Fibroblast of lung (primary cell): Measurements from ENCODE around the gene SENP7. TPM values are rescaled to one million over a fixed set of nuclear protein-coding genes. Genes with fewer than 3 reads are reported as not detected.

Experiments used
- DNase-seq, 2 donors: peaks; one replicate each; pipeline versions ENCODE4 v3.0.0 to v3.0.0-alpha.2; 2010; ENCODE audit warnings: low read depth in 2 of 2
- H2AFZ ChIP-seq: 2 replicates; pipeline ENCODE4 v1.5.1; 2012; ENCODE audit warnings: low read length, control low read depth, inconsistent platforms
- H3K27ac ChIP-seq: 2 replicates; pipeline ENCODE4 v1.5.1; 2011; ENCODE audit warnings: low read length, control low read depth; ENCODE audit not compliant: insufficient read depth
- H3K27me3 ChIP-seq: 2 replicates; pipeline ENCODE4 v1.5.1; 2011; ENCODE audit warnings: mild to moderate bottlenecking, low read length; ENCODE audit not compliant: control insufficient read depth, insufficient read depth
- H3K36me3 ChIP-seq: 2 replicates; pipeline ENCODE4 v1.5.1; 2011; ENCODE audit warnings: low read length; ENCODE audit not compliant: control insufficient read depth, insufficient read depth
- H3K4me1 ChIP-seq: 2 replicates; pipeline ENCODE4 v1.5.1; 2011; ENCODE audit warnings: low read length; ENCODE audit not compliant: control insufficient read depth, insufficient read depth; ENCODE audit errors: extremely low read depth
- H3K4me2 ChIP-seq: 2 replicates; pipeline ENCODE4 v1.5.1; 2011; ENCODE audit warnings: low read length, control low read depth; ENCODE audit not compliant: insufficient read depth; ENCODE audit errors: extremely low read depth
- H3K4me3 ChIP-seq, 4 experiments: fragments of 200-600 bp in 1 of 4; sonication (generic) in 1 of 4; replicated peaks in 1 of 4; 2 replicates each; pipeline ENCODE4 v1.5.1; 2011 to 2016; ENCODE audit warnings: low read length in 4 of 4, low read depth in 3 of 4, mild to moderate bottlenecking in 3 of 4, control low read depth in 2 of 4, inconsistent platforms in 1 of 4, mixed read lengths in 1 of 4; ENCODE audit not compliant: insufficient read depth in 1 of 4; ENCODE audit errors: control extremely low read depth in 1 of 4
- H3K79me2 ChIP-seq: 2 replicates; pipeline ENCODE4 v1.5.1; 2012; ENCODE audit warnings: mild to moderate bottlenecking, low read length, inconsistent platforms; ENCODE audit not compliant: control insufficient read depth, insufficient read depth
- H3K9ac ChIP-seq: 2 replicates; pipeline ENCODE4 v1.5.1; 2011; ENCODE audit warnings: mild to moderate bottlenecking, low read length, control low read depth; ENCODE audit not compliant: insufficient read depth
- H3K9me3 ChIP-seq: 2 replicates; pipeline ENCODE4 v1.5.1; 2012; ENCODE audit warnings: low read depth, low read length; ENCODE audit not compliant: control insufficient read depth, insufficient read depth
- H4K20me1 ChIP-seq: 2 replicates; pipeline ENCODE4 v1.5.1; 2011; ENCODE audit warnings: low read length; ENCODE audit not compliant: control insufficient read depth, insufficient read depth; ENCODE audit errors: extremely low read depth
- EZH2 ChIP-seq: IDR thresholded peaks from 2 replicates; pipeline ENCODE4 v1.5.1; 2012; ENCODE audit warnings: low read length, control low read depth, mild to moderate bottlenecking; ENCODE audit errors: missing control alignments
- polyA plus RNA-seq, 2 donors: library from polyadenylated mRNA; depleted of rRNA in 1 of 2; stranded (reverse) in 1 of 2; unstranded in 1 of 2; fragments of >200 nt; gene quantifications; 2 replicates each; pipeline ENCODE4 v1.2.1, GENCODE V29; 2011 to 2012; ENCODE audit warnings: missing spikeins in 1 of 2
- total RNA-seq: library from RNA; depleted of rRNA; stranded (reverse); fragments of >200 nt; gene quantifications from 2 replicates; pipeline ENCODE4 v1.2.1, GENCODE V29; 2014
- TF ChIP-seq, protein P1 (sequence below), 2 donors: IDR thresholded peaks in 1 of 2; conservative IDR thresholded peaks in 1 of 2; 1 replicate in 1 of 2; 2 replicates in 1 of 2; pipeline ENCODE4 v1.5.1; 2011 to 2012; ENCODE audit warnings: low read length in 2 of 2, control low read depth in 1 of 2, inconsistent platforms in 1 of 2, low read depth in 1 of 2, mild to moderate bottlenecking in 1 of 2

Gene SENP7
- total and polyA plus RNA-seq, 2 donors (not counting 1 experiment from before 2014, with no cell fraction given) = 7.2 to 16.5 TPM

DNA sequence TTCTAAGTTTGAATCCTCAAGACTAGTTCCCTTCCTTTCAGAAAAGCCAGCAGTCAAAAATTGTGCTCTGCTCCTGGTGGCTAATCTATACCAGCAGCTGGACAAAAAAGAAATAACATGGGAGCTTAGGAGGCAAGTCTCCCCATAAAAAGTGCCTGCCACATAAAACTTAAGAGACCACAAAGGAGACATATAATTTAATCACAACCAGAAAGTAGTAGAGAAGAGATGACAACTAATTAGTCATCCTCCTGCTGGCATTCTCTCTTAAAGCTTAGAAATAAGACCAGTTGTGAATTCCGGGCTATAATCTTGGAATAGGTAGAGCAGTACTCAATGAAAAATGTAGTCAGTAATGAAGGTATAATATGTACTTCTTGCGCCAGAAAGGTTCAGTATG is 172.4 kb downstream of the SENP7 start:
- H3K27ac ChIP-seq = no peak overlapping the region
- no peak overlapping the region for H3K4me3 ChIP-seq
- no peaks in the 10 kb centered on the region for H3K4me1 ChIP-seq
- no peaks in the 10 kb centered on the region for H3K27me3 ChIP-seq
- no peak overlapping the region for H3K9ac ChIP-seq
- peak in 1 of 2 donors; percentile 21 for DNase-seq
- H3K79me2 ChIP-seq = no peaks in the 10 kb centered on the region
- no peak overlapping the region for H2AFZ ChIP-seq
- H3K36me3 ChIP-seq = no peaks in the 10 kb centered on the region
- no peaks in the 10 kb centered on the region for H4K20me1 ChIP-seq
- no peak overlapping the region for H3K4me2 ChIP-seq
- TF ChIP-seq, protein P1, sequence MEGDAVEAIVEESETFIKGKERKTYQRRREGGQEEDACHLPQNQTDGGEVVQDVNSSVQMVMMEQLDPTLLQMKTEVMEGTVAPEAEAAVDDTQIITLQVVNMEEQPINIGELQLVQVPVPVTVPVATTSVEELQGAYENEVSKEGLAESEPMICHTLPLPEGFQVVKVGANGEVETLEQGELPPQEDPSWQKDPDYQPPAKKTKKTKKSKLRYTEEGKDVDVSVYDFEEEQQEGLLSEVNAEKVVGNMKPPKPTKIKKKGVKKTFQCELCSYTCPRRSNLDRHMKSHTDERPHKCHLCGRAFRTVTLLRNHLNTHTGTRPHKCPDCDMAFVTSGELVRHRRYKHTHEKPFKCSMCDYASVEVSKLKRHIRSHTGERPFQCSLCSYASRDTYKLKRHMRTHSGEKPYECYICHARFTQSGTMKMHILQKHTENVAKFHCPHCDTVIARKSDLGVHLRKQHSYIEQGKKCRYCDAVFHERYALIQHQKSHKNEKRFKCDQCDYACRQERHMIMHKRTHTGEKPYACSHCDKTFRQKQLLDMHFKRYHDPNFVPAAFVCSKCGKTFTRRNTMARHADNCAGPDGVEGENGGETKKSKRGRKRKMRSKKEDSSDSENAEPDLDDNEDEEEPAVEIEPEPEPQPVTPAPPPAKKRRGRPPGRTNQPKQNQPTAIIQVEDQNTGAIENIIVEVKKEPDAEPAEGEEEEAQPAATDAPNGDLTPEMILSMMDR (conservative IDR thresholded peaks at IDR 0.05 in 1 of 2, IDR thresholded peaks at IDR 0.05 in 1 of 2; ENCODE audit: low read depth in 1 of 2, low read length in 2 of 2) = no peak
- no peak for TF ChIP-seq EZH2
- no peaks in the 10 kb centered on the region for H3K9me3 ChIP-seq

DNA sequence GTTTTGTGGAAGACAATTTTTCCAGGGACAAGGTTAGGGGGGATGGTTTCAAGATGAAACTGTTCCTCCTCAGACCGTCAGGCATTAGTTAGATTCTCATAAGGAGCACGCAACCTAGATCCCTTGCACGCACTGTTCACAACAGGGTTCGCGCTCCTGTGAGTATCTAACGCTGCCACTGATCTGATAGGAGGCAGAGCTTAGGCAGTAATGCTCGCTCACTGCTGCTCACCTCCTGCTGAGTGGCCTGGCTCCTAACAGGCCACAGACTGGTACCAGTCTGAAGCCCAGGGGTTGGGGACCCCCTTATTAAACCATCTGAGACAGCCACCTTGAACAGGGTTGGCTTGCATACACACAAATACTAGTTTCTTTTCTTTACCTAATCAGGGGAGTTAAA is 179.1 kb downstream of the SENP7 start:
- Histone ChIP-seq H3K27me3 (no peaks in the 10 kb centered on the region), H3K79me2 (no peaks in the 10 kb centered on the region), H2AFZ (no peak overlapping the region), H3K4me3 (no peak overlapping the region), H3K9ac (no peak overlapping the region), H3K36me3 (no peaks in the 10 kb centered on the region), H3K4me1 (no peaks in the 10 kb centered on the region), H4K20me1 (no peaks in the 10 kb centered on the region), H3K4me2 (no peak overlapping the region), H3K27ac (no peak overlapping the region), H3K9me3 (no peaks in the 10 kb centered on the region)
- TF ChIP-seq, protein P1 (conservative IDR thresholded peaks at IDR 0.05 in 1 of 2, IDR thresholded peaks at IDR 0.05 in 1 of 2; ENCODE audit: low read depth in 1 of 2, low read length in 2 of 2) = no peak
- TF ChIP-seq EZH2 = no peak
- DNase-seq = no peak

DNA sequence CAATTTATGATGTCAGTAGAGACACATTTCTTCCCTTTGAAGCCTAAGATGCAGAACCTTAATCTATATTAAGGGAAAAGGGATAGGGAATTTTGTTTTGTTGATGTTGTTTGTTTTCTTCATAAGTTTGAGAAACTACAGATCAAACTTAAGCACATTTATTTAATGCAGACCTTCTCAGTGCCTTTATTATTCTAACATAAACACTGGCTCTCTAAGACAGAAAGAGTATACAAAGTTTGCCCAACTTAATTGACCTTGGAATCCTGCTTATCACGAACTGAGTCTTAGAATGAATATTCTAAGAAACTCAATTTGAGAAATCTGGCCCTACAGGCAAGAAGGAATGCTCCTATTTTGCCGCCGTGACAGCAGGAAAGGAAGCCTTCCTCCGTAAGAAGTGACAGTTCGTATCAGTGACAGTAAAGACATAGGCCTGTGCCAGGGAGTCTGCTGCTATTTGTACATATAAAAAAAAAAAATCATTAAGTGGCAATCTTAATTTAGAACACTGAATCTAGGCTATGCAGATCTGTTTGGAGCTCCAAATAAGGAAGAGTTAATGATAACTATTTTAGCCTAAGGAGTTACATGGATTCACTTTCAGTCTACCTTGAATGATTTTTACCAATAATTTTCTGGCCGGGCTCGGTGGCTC is 183.9 kb downstream of the SENP7 start:
- Histone ChIP-seq H2AFZ (no peak overlapping the region), H3K36me3 (no peaks in the 10 kb centered on the region), H3K4me2 (no peak overlapping the region), H3K4me1 (no peaks in the 10 kb centered on the region), H3K79me2 (no peaks in the 10 kb centered on the region), H3K27ac (no peak overlapping the region), H3K9ac (no peak overlapping the region), H3K4me3 (no peak overlapping the region), H3K27me3 (no peaks in the 10 kb centered on the region), H4K20me1 (no peaks in the 10 kb centered on the region), H3K9me3 (no peaks in the 10 kb centered on the region)
- DNase-seq = no peak
- TF ChIP-seq EZH2 = no peak
- TF ChIP-seq, protein P1 (conservative IDR thresholded peaks at IDR 0.05 in 1 of 2, IDR thresholded peaks at IDR 0.05 in 1 of 2; ENCODE audit: low read depth in 1 of 2, low read length in 2 of 2) = no peak
